Kidney (tissue), 14 donors: Measurements from ENCODE around the gene NR1H2. TPM values are rescaled to one million over a fixed set of nuclear protein-coding genes. Genes with fewer than 3 reads are reported as not detected.

Experiments
- DNase-seq, 5 donors: peaks; one replicate each; pipeline ENCODE4 v3.0.0-alpha.2; 2013 to 2020
- FAIRE-seq: peaks from 2 replicates; lab custom pipeline; 2012; peaks lifted over from hg19 to GRCh38; lab: Jason Lieb, UNC
- H3K27ac ChIP-seq, 2 donors: one replicate each; pipeline ENCODE4 v1.7.0; 2013; ENCODE audit warnings: low read depth in 2 of 2, low read length in 2 of 2, inconsistent platforms in 1 of 2
- H3K27me3 ChIP-seq: one replicate; pipeline ENCODE4 v1.7.1; 2013; ENCODE audit warnings: low read length, inconsistent platforms; ENCODE audit not compliant: control insufficient read depth, insufficient read depth
- H3K36me3 ChIP-seq, 3 donors: one replicate each; pipeline versions ENCODE4 v1.7.0 to v1.7.1; 2013; ENCODE audit warnings: low read length in 3 of 3, control low read depth in 1 of 3, inconsistent platforms in 1 of 3; ENCODE audit not compliant: insufficient read depth in 3 of 3, control insufficient read depth in 2 of 3
- H3K4me1 ChIP-seq, 3 donors: one replicate each; pipeline versions ENCODE4 v1.7.0 to v1.7.1; 2013; ENCODE audit warnings: low read length in 3 of 3, inconsistent platforms in 1 of 3, low read depth in 1 of 3; ENCODE audit not compliant: control insufficient read depth in 2 of 3, insufficient read depth in 2 of 3
- H3K4me3 ChIP-seq, 3 donors: one replicate each; pipeline versions ENCODE4 v1.7.0 to v1.8.1; 2013; ENCODE audit warnings: low read length in 3 of 3, control low read depth in 1 of 3, inconsistent platforms in 1 of 3
- H3K9ac ChIP-seq, 3 donors: one replicate each; pipeline versions ENCODE4 v1.7.0 to v1.7.1; 2013; ENCODE audit warnings: low read length in 3 of 3, control low read depth in 1 of 3, inconsistent platforms in 1 of 3
- H3K9me3 ChIP-seq, 3 donors: one replicate each; pipeline versions ENCODE4 v1.7.0 to v1.7.1; 2013; ENCODE audit warnings: low read length in 3 of 3, control low read depth in 1 of 3, inconsistent platforms in 1 of 3; ENCODE audit not compliant: control insufficient read depth in 2 of 3, insufficient read depth in 1 of 3
- intact Hi-C: fragments of 100-400 bp; cut with DNase I; formaldehyde crosslinking; loops from one replicate; pipeline ENCODE4 v1.11.1; 2022
- polyA plus RNA-seq: library from polyadenylated mRNA; stranded (reverse); fragments of 350-450 nt; fragmentation: Illumina TruSeq; extraction: RNeasy Lipid Tissue Mini Kit (QIAGEN cat#74804); gene quantifications from one replicate; pipeline ENCODE4 v1.2.3, GENCODE V29; 2014; ENCODE audit warnings: low read depth, low replicate concordance; ENCODE audit not compliant: insufficient read depth
- total RNA-seq: library from RNA; stranded (reverse); fragmentation: NEBNext Ultra II Directional; extraction: Animal tissue kit (Norgen Biotek cat#: 25700); gene quantifications from one replicate; pipeline ENCODE4 v1.2.1, GENCODE V29; 2021
- TF ChIP-seq, protein P1 (sequence below): IDR thresholded peaks from 3 replicates; pipeline ENCODE4 v1.5.1; 2012; ENCODE audit warnings: mild to moderate bottlenecking, moderate library complexity, borderline replicate concordance; ENCODE audit not compliant: insufficient read depth; ENCODE audit errors: extremely low read depth
- donor health status: control.
- donor health status: control.
- donor health status: control.
- donor health status: control.
- donor health status: control.
- donor health status: DM: yes; HTN: yes; CAD: no.
- donor health status: Normal renal cell carcinoma (clear cell type).

NR1H2 gene
- total and polyA plus RNA-seq, 2 donors from 2014 or later = 59.7 to 80.4 TPM

DNA sequence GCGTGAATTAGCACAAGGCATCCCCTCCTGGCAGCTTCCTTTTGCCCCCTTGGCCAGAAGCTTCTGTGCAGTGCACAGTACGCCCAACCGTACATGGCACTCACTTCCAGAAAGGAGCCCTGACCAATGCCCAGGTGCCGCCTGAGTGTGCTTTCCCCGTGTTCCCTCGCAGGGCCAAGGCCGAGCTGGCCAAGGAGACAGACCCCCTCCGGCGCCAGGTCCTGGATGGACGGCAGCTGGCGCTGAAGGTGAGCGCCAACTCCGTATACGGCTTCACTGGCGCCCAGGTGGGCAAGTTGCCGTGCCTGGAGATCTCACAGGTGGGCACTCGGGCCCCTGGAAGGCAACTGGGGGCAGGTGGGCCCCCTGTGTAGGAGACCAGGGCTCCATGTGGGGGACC, 33.1 kb downstream of the NR1H2 start:
- no peaks in the 10 kb centered on the region for H3K4me1 ChIP-seq
- H3K27ac ChIP-seq = no peak overlapping the region
- FAIRE-seq (no peak), DNase-seq (no peak)
- H3K27me3 ChIP-seq = no peaks in the 10 kb centered on the region
- intact Hi-C loops = no loop called here
- H3K4me3 ChIP-seq = no peak overlapping the region
- no peaks in the 10 kb centered on the region for H3K9me3 ChIP-seq
- no peak overlapping the region for H3K9ac ChIP-seq
- TF ChIP-seq, protein P1, sequence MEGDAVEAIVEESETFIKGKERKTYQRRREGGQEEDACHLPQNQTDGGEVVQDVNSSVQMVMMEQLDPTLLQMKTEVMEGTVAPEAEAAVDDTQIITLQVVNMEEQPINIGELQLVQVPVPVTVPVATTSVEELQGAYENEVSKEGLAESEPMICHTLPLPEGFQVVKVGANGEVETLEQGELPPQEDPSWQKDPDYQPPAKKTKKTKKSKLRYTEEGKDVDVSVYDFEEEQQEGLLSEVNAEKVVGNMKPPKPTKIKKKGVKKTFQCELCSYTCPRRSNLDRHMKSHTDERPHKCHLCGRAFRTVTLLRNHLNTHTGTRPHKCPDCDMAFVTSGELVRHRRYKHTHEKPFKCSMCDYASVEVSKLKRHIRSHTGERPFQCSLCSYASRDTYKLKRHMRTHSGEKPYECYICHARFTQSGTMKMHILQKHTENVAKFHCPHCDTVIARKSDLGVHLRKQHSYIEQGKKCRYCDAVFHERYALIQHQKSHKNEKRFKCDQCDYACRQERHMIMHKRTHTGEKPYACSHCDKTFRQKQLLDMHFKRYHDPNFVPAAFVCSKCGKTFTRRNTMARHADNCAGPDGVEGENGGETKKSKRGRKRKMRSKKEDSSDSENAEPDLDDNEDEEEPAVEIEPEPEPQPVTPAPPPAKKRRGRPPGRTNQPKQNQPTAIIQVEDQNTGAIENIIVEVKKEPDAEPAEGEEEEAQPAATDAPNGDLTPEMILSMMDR = no peak
- no peaks in the 10 kb centered on the region for H3K36me3 ChIP-seq

DNA sequence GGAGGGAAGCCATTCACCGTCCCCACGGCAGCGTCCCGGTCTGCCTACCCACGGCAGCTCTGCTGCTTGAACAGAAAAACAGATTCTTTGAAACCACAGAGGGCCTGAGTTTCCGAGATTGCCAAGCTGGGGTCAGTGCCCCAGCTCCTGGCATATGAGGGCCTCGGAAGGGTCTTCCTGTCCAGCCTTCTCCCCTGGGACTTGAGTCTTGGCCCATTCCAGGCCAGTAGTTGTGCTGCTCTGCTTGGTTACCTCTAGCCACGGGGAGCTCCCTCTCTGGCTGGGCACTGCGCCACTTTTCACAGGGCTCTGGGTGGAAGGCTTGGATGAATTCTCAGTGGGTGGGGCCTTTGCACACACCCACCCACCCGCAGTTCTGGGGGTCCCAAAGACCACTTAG, 33.9 kb downstream of the NR1H2 start:
- TF ChIP-seq, protein P1 = no peak
- Histone ChIP-seq H3K4me1 (no peaks in the 10 kb centered on the region), H3K4me3 (no peak overlapping the region), H3K36me3 (no peaks in the 10 kb centered on the region), H3K9me3 (no peaks in the 10 kb centered on the region), H3K9ac (no peak overlapping the region), H3K27me3 (no peaks in the 10 kb centered on the region), H3K27ac (no peak overlapping the region)
- FAIRE-seq = no peak
- DNase-seq = no peak
- intact Hi-C loops = no loop called here

- Histone ChIP-seq H3K9ac (no peak overlapping the region), H3K4me3 (no peak overlapping the region), H3K27me3 (no peaks in the 10 kb centered on the region), H3K4me1 (no peaks in the 10 kb centered on the region), H3K36me3 (no peaks in the 10 kb centered on the region), H3K27ac (no peak overlapping the region), H3K9me3 (no peaks in the 10 kb centered on the region)
- no peak for DNase-seq
- TF ChIP-seq, protein P1 = no peak
- FAIRE-seq = no peak
- intact Hi-C loops = no loop called here
These were observed 36.2 kb downstream of the NR1H2 start for GRCh38 chr19:50412419-50412818.

GRCh38 chr19:50413096-50413495, 36.8 kb downstream of the NR1H2 start:
- no peak for DNase-seq
- Histone ChIP-seq H3K9me3 (no peaks in the 10 kb centered on the region), H3K27me3 (no peaks in the 10 kb centered on the region), H3K36me3 (no peaks in the 10 kb centered on the region), H3K9ac (no peak overlapping the region), H3K4me3 (no peak overlapping the region), H3K4me1 (no peaks in the 10 kb centered on the region), H3K27ac (no peak overlapping the region)
- intact Hi-C loops = no loop called here
- TF ChIP-seq, protein P1 = no peak
- no peak for FAIRE-seq
